HepG2 (cell line): ENCODE results near the gene ZNRF3. TPM values are rescaled to one million over a fixed set of nuclear protein-coding genes. Genes with fewer than 3 reads are reported as not detected.
A peak's percentile ranks its signal among the peaks of the same experiment; 100 is the strongest.

Experiments
- BRD4 ChIP-seq: sonication (generic); formaldehyde crosslinking; IDR thresholded peaks from 2 replicates; pipeline ENCODE4 v1.4.0; 2020; ENCODE audit warnings: missing genetic modification reagents
- CTCF ChIP-seq: sonication (generic); formaldehyde crosslinking; IDR thresholded peaks from 2 replicates; pipeline ENCODE4 v1.5.0; 2020; ENCODE audit warnings: mild to moderate bottlenecking, missing genetic modification reagents, moderate library complexity
- MAF1 ChIP-seq: sonication (generic); formaldehyde crosslinking; IDR thresholded peaks from 2 replicates; pipeline ENCODE4 v1.5.0; 2020; ENCODE audit warnings: missing genetic modification reagents, borderline replicate concordance
- MBD4 ChIP-seq: IDR thresholded peaks from 2 replicates; pipeline ENCODE4 v1.6.1; 2012; ENCODE audit warnings: low read length, inconsistent platforms, borderline replicate concordance
- NR2F6 ChIP-seq, 2 experiments: IDR thresholded peaks; 2 replicates each; pipeline ENCODE4 v1.6.1; 2016; ENCODE audit warnings: antibody characterized with exemption in 1 of 2, mild to moderate bottlenecking in 1 of 2
- PAF1 ChIP-seq: IDR thresholded peaks from 2 replicates; pipeline ENCODE4 v1.6.1; 2016; ENCODE audit warnings: missing genetic modification reagents, missing compliant biosample characterization
- PAXIP1 ChIP-seq: sonication (generic); formaldehyde crosslinking; conservative IDR thresholded peaks from 2 replicates; pipeline ENCODE4 v1.4.0; 2020; ENCODE audit warnings: mild to moderate bottlenecking, missing genetic modification reagents, moderate library complexity
- RERE ChIP-seq: IDR thresholded peaks from 2 replicates; pipeline ENCODE4 v1.6.1; 2016; ENCODE audit warnings: low read depth, missing genetic modification reagents, missing compliant biosample characterization
- RFXAP ChIP-seq: sonication (generic); formaldehyde crosslinking; IDR thresholded peaks from 2 replicates; pipeline ENCODE4 v1.4.0; 2020; ENCODE audit warnings: missing genetic modification reagents, borderline replicate concordance
- TRIM24 ChIP-seq: sonication (generic); formaldehyde crosslinking; IDR thresholded peaks from 2 replicates; pipeline ENCODE4 v1.8.0; 2022; ENCODE audit warnings: mild to moderate bottlenecking, missing genetic modification reagents
- ZBTB38 ChIP-seq: sonication (generic); formaldehyde crosslinking; IDR thresholded peaks from 2 replicates; pipeline ENCODE4 v1.5.1; 2020; ENCODE audit warnings: mild to moderate bottlenecking, missing genetic modification reagents
- ZBTB39 ChIP-seq: sonication (generic); formaldehyde crosslinking; IDR thresholded peaks from 2 replicates; pipeline ENCODE4 v1.5.0; 2020; ENCODE audit warnings: missing genetic modification reagents
- ZFX ChIP-seq: sonication (generic); formaldehyde crosslinking; IDR thresholded peaks from 2 replicates; pipeline ENCODE4 v1.4.0; 2020; ENCODE audit warnings: mild to moderate bottlenecking, low read depth, missing genetic modification reagents, moderate library complexity
- ZNF563 ChIP-seq: sonication (generic); formaldehyde crosslinking; IDR thresholded peaks from 2 replicates; pipeline ENCODE4 v1.8.0; 2022; ENCODE audit warnings: mild to moderate bottlenecking, moderate library complexity, missing genetic modification reagents
- polyA plus RNA-seq, 8 experiments: library from polyadenylated mRNA; depleted of rRNA in 3 of 8; stranded (reverse) in 7 of 8; unstranded in 1 of 8; fragments of >200 nt; fragmentation: Illumina TruSeq in 4 of 8; extraction: Trizol in 4 of 8; gene quantifications; 2 replicates each; pipeline versions ENCODE4 v1.2.1 to v1.2.3, GENCODE V29; 2011 to 2016; ENCODE audit warnings: low read depth in 4 of 8, missing spikeins in 1 of 8, mixed read lengths in 1 of 8; ENCODE audit not compliant: insufficient read depth in 1 of 8
- total RNA-seq, 5 experiments: library from RNA; depleted of rRNA; stranded (reverse); fragments of >200 nt; fragmentation: Illumina TruSeq; extraction: Trizol; gene quantifications; 2 replicates each; pipeline ENCODE4 v1.2.3, GENCODE V29; 2016; ENCODE audit warnings: low read depth in 1 of 5

The ZNRF3 gene
- total and polyA plus RNA-seq, 2 of the 13 experiments (the other 11 are each of a cell fraction or from before 2014, with no cell fraction given), result 20.3 to 36.7 TPM

- no peak for TF ChIP-seq RERE (CRISPR knock-in tag)
- TF ChIP-seq ZNF563 (CRISPR knock-in tag), result no peak
- no peak for TF ChIP-seq MBD4
- no peak for TF ChIP-seq PAF1 (CRISPR knock-in tag)
- no peak for TF ChIP-seq RFXAP
- TF ChIP-seq ZBTB39 (CRISPR knock-in tag), result no peak
- TF ChIP-seq ZFX (CRISPR knock-in tag), result 0 out of 2 replicates have a peak, but pooled peaks have one; percentile 21
- TF ChIP-seq MAF1, result no peak
- no peak for TF ChIP-seq PAXIP1
- TF ChIP-seq TRIM24 (CRISPR knock-in tag), result no peak
- TF ChIP-seq ZBTB38 (CRISPR knock-in tag), result no peak
- no peak for TF ChIP-seq CTCF (CRISPR knock-in tag)
- TF ChIP-seq BRD4 (CRISPR knock-in tag), result no peak
- TF ChIP-seq NR2F6 (IDR thresholded peaks at IDR 0.05), result peak; percentile 78
- TF ChIP-seq NR2F6 (CRISPR knock-in tag; IDR thresholded peaks at IDR 0.05), result peak; percentile 75
Measured at GRCh38 chr22:28969401-28970168, 86.2 kb downstream of the ZNRF3 start (continued).
